WERI-Rb-1 (cell line): ENCODE data around the gene BRI3BP.

ENCODE experiments used
- DNase-seq: peaks from one replicate; pipeline ENCODE4 v3.0.0-alpha.2; 2020
- H3K27ac ChIP-seq: fragments of 250-450 bp; sonication (Bioruptor Pico); 2 replicates; pipeline ENCODE4 v1.5.1; 2020; ENCODE audit warnings: mild to moderate bottlenecking, moderate library complexity
- H3K27me3 ChIP-seq: fragments of 250-450 bp; sonication (Bioruptor Pico); 2 replicates; pipeline ENCODE4 v1.5.1; 2021; ENCODE audit warnings: mild to moderate bottlenecking, low read depth, moderate library complexity; ENCODE audit not compliant: insufficient read depth, severe bottlenecking
- H3K36me3 ChIP-seq: fragments of 250-450 bp; sonication (Bioruptor Pico); 2 replicates; pipeline ENCODE4 v1.5.1; 2020; ENCODE audit warnings: mild to moderate bottlenecking, moderate library complexity
- H3K4me3 ChIP-seq: 2 replicates; pipeline ENCODE4 v1.5.1; 2011; ENCODE audit warnings: low read depth, mild to moderate bottlenecking, control low read depth, low read length
- H3K9me3 ChIP-seq: fragments of 250-450 bp; sonication (Bioruptor Pico); 2 replicates; pipeline ENCODE4 v1.5.1; 2021; ENCODE audit warnings: mild to moderate bottlenecking, moderate library complexity; ENCODE audit not compliant: severe bottlenecking
- TF ChIP-seq, protein P1 (sequence below): IDR thresholded peaks from 2 replicates; pipeline ENCODE4 v1.5.1; 2011; ENCODE audit warnings: low read depth, mild to moderate bottlenecking, control low read depth, inconsistent platforms, low read length

The BRI3BP gene

DNA sequence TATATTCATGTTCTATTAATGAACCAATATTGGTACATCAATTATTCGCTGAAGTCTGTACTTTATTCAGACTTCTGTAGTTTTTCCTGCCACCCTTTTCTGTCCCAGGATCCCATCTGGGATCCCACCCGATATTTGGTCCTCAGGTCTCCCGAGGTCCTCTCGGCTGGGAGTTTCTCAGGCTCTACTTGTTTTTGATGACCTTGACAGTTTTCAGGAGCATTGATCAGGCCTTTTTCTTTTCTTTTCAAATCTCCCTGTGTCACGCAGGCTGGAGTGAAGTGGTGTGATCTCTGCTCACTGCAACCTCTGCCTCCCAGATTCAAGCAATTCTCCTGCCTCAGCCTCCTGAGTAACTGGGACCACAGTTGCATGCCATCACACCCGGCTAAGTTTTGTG is 11.2 kb downstream of the BRI3BP start:
- H3K36me3 ChIP-seq, result peaks cover 12% of the 10 kb centered on the region
- DNase-seq, result no peak
- TF ChIP-seq, protein P1, sequence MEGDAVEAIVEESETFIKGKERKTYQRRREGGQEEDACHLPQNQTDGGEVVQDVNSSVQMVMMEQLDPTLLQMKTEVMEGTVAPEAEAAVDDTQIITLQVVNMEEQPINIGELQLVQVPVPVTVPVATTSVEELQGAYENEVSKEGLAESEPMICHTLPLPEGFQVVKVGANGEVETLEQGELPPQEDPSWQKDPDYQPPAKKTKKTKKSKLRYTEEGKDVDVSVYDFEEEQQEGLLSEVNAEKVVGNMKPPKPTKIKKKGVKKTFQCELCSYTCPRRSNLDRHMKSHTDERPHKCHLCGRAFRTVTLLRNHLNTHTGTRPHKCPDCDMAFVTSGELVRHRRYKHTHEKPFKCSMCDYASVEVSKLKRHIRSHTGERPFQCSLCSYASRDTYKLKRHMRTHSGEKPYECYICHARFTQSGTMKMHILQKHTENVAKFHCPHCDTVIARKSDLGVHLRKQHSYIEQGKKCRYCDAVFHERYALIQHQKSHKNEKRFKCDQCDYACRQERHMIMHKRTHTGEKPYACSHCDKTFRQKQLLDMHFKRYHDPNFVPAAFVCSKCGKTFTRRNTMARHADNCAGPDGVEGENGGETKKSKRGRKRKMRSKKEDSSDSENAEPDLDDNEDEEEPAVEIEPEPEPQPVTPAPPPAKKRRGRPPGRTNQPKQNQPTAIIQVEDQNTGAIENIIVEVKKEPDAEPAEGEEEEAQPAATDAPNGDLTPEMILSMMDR, result no peak
- no peak overlapping the region for H3K27ac ChIP-seq
- no peak overlapping the region for H3K4me3 ChIP-seq
- H3K9me3 ChIP-seq, result no peaks in the 10 kb centered on the region
- H3K27me3 ChIP-seq, result no peaks in the 10 kb centered on the region

DNA sequence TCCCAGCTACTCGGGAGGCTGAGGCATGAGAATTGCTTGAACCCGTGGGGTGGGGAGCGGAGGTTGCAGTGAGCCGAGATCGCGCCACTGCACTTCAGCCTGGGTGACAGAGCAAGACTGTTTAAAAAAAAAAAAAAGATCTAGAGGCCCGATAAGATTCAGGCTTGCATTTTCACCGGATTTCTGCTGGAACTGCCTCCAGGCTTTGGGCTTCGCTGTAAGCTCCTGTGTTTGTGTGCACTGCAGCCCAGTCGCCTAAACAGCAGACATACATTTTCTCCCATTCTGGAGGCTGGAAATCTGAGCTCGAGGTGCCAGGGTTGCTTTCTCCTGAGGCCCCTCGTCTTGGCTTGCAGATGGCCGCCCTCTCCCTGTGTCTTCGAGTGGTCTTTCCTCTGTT is 12.2 kb downstream of the BRI3BP start:
- no peaks in the 10 kb centered on the region for H3K9me3 ChIP-seq
- TF ChIP-seq, protein P1, result no peak
- peaks cover 19% of the 10 kb centered on the region for H3K36me3 ChIP-seq
- no peaks in the 10 kb centered on the region for H3K27me3 ChIP-seq
- H3K4me3 ChIP-seq, result no peak overlapping the region
- DNase-seq, result no peak
- no peak overlapping the region for H3K27ac ChIP-seq

DNA sequence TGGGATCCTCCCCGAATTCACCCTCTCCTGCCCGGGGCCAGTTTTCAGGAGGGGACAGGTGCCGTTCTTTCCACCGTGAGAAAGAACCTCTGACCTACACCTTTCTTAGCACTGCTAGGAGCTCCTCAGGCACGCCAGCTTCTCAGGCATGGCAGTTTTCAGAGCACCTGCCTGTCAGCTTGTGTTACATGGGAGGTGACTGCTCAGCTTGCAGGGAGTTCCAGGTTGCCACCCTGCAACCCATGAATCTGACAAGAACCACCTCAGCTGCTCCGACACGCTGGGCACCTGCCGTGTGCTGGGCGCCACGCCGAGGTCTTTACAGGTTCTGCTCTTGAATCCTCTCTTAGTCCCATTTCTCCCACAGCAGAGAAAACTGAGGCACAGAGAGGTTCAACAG is 12.9 kb downstream of the BRI3BP start:
- Histone ChIP-seq H3K36me3 (peaks cover 19% of the 10 kb centered on the region), H3K9me3 (no peaks in the 10 kb centered on the region), H3K4me3 (no peak overlapping the region), H3K27me3 (no peaks in the 10 kb centered on the region), H3K27ac (no peak overlapping the region)
- TF ChIP-seq, protein P1, result no peak
- DNase-seq, result no peak

DNA sequence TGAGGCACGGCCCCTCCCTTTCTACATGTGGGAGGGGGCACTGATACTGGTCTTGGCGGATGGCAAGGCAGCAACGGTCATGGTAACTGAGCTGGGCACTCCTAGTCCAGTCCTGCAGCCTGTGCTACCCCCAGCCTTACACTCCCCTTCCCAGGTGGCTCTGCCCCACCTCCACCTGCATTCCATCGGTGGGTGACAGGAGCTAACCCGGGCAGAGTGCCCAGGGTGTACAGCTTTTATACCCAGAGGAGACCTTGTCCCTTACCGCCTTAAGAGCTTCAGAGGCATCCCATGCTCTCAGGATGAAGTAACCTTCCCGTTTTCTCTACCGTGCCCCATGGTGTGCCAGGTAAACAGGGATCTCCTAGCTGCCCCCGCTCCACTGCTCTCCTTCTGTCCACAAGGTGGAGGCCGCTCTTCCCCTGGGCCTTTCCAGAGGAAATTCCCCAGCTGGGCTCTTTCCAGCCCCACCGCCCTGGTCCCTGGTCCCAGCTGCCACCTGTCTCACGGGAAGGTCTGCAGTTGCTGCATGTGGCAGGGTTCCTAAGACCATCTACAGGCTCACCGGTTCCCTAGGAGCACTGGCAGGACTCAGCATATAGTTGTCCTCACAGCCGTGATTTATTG is 20.5 kb downstream of the BRI3BP start:
- Histone ChIP-seq H3K9me3 (no peaks in the 10 kb centered on the region), H3K27ac (no peak overlapping the region), H3K27me3 (no peaks in the 10 kb centered on the region), H3K36me3 (peaks cover 60% of the 10 kb centered on the region), H3K4me3 (no peak overlapping the region)
- TF ChIP-seq, protein P1, result no peak
- no peak for DNase-seq

DNA sequence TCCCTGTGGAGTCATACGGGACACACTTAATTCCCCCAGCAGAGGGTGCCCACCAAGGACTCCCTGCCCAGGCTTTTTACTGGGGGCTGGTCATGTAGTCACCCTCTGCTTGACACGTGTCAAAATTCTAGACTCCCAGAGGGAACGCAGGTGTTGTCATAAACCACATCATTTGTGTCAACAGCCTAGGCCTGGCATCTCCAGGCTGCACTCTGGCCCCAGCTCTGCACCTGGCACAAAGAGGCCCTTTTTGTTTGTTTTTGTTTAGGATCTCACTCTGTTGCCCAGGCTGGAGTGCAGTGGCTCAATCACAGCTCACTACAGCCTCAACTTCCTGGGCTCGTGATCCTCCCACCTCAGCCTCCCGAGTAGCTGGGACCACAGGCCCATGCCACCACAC is 21.1 kb downstream of the BRI3BP start:
- DNase-seq, result no peak
- peaks cover 63% of the 10 kb centered on the region for H3K36me3 ChIP-seq
- no peak overlapping the region for H3K27ac ChIP-seq

More for the DNA sequence above, 21.1 kb downstream of the BRI3BP start:
- Histone ChIP-seq H3K27me3 (no peaks in the 10 kb centered on the region), H3K4me3 (no peak overlapping the region), H3K9me3 (no peaks in the 10 kb centered on the region)
- TF ChIP-seq, protein P1, result no peak
